Adrenal gland (tissue), 12 donors: ENCODE results near the gene TBX1. TPM values are rescaled to one million over a fixed set of nuclear protein-coding genes. Genes with fewer than 3 reads are reported as not detected.

Experiments used
- DNase-seq, 7 donors: peaks; one replicate each; pipeline ENCODE4 v3.0.0-alpha.2; 2019 to 2020
- H3K27ac ChIP-seq, 5 donors: fragments of 200-600 bp; sonication (generic) in 4 of 5; 1 replicate in 3 of 5; 2 replicates in 2 of 5; pipeline versions ENCODE4 v1.5.1 to v1.8.0; 2016 to 2020; ENCODE audit warnings: mild to moderate bottlenecking in 1 of 5
- H3K27me3 ChIP-seq: fragments of 200-600 bp; 2 replicates; pipeline ENCODE4 v1.8.0; 2021
- H3K36me3 ChIP-seq, 2 donors: fragments of 200-600 bp; replicated peaks in 1 of 2; 1 replicate in 1 of 2; 2 replicates in 1 of 2; pipeline versions ENCODE4 v1.5.1 to v1.8.0; 2018 to 2022
- H3K4me1 ChIP-seq, 2 donors: fragments of 200-600 bp; replicated peaks in 1 of 2; 1 replicate in 1 of 2; 2 replicates in 1 of 2; pipeline versions ENCODE4 v1.5.1 to v1.8.0; 2018 to 2021
- H3K4me3 ChIP-seq, 4 donors: fragments of 200-600 bp; sonication (generic) in 3 of 4; one replicate each; pipeline ENCODE4 v1.5.1; 2016 to 2018
- H3K9me3 ChIP-seq, 3 donors: fragments of 200-600 bp; sonication (generic) in 1 of 3; replicated peaks in 1 of 3; 1 replicate in 2 of 3; 2 replicates in 1 of 3; pipeline versions ENCODE4 v1.5.1 to v1.8.0; 2016 to 2021
- CTCF ChIP-seq, 6 experiments: fragments of 450-650 bp in 4 of 6; fragments of 200-600 bp in 2 of 6; sonication (generic) in 1 of 6; IDR thresholded peaks; 1 replicate in 5 of 6; 2 replicates in 1 of 6; pipeline versions ENCODE4 v1.5.1 to v1.8.0; 2016 to 2021; ENCODE audit warnings: antibody characterized with exemption in 6 of 6, mild to moderate bottlenecking in 2 of 6, moderate library complexity in 1 of 6
- POLR2A ChIP-seq, 2 donors: fragments of 450-650 bp; IDR thresholded peaks; one replicate each; pipeline ENCODE4 v1.6.1; 2017; ENCODE audit warnings: antibody characterized with exemption in 2 of 2, mild to moderate bottlenecking in 2 of 2, moderate library complexity in 1 of 2
- WGBS, 4 donors: extraction: QIAGEN DNeasy Blood & Tissue Kit in 2 of 4; methylation state at CpG; one replicate each; pipeline versions ENCODE4 v1.1.5 to v1.1.7; 2013 to 2017; 5-methylcytosine and 5-hydroxymethylcytosine counted together
- intact Hi-C, 2 donors: fragments of 100-400 bp; cut with DNase I; formaldehyde crosslinking; loops; one replicate each; pipeline versions ENCODE4 v1.14.1 to v1.15.0; 2022 to 2023
- polyA plus RNA-seq, 3 donors: library from polyadenylated mRNA; stranded (reverse); fragments of 200-250 nt in 2 of 3; fragments of 350-450 nt in 1 of 3; fragmentation: Illumina TruSeq in 1 of 3; extraction: RNeasy Lipid Tissue Mini Kit (QIAGEN cat#74804) in 1 of 3; gene quantifications; one replicate each; pipeline ENCODE4 v1.2.3, GENCODE V29; 2013 to 2014
- total RNA-seq, 9 donors: library from RNA; depleted of rRNA in 4 of 9; stranded (reverse); fragments of >200 nt in 4 of 9; fragments of 120-200 nt in 1 of 9; fragmentation: NEBNext Ultra II Directional in 1 of 9; extraction: Animal tissue kit (Norgen Biotek cat#: 25700) in 1 of 9; gene quantifications; one replicate each; pipeline versions ENCODE4 v1.1.0 to v1.2.4, GENCODE V29; 2013 to 2023
- donor health status: healthy with polysubstance abuse.
- donor health status: Bipolar disorder and iron deficiency.
- donor health status: DM: yes; HTN: yes; CAD: no.
- donor health status: DM: no; HTN: no; CAD: no.
- donor health status: DM: no; HTN: no; CAD: no.
- donor health status: DM: yes; HTN: yes; CAD: no.

TBX1 gene
- total and polyA plus RNA-seq, 12 donors, result 0.11 to 10.1 (median 1.1) TPM; not detected in 3

DNA sequence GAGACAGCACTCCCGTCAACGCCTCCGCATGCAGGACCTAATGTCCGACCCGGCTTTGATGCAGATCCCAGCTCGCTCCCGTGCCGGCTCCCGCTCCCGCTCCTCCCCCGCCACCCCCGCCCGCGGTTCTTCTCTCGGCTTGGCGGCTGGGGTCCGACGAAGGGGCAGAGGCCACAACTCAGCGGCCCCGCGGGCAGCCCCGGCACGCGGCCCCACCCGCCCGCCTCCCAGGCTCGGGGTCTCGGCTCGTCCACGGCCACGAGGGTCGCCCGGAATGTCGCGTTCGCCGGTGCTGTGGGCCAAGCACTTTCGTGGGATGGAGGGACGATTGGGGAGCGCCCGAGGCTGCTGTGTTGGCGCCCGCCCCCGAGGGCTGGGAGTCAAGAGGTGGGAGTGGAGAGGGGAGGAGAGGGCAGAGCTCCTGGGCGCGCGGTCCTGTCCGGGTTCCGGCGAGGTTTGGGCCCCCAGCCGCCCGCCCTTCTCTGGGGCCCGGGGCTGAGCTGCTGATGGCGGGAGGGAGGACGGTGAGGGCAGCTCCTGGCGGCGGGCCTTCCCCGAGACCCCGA lies 5.3 kb upstream of the TBX1 start:
- no peak for DNase-seq
- H3K4me1 ChIP-seq, result peaks cover 5 to 8% of the 10 kb centered on the region in 2 donors
- TF ChIP-seq CTCF (IDR thresholded peaks at IDR 0.05) (no peak), POLR2A (IDR thresholded peaks at IDR 0.05) (no peak)
- WGBS, 4 donors, result 0 to 4% (median 1%) methylated on average over 2 to 59 of the region's 59 CpGs
- H3K27me3 ChIP-seq, result peaks cover 61% of the 10 kb centered on the region
- no peaks in the 10 kb centered on the region for H3K9me3 ChIP-seq
- no peak overlapping the region for H3K4me3 ChIP-seq
- no peaks in the 10 kb centered on the region for H3K36me3 ChIP-seq
- intact Hi-C loops, result no loop called here
- H3K27ac ChIP-seq, result no peak overlapping the region

DNA sequence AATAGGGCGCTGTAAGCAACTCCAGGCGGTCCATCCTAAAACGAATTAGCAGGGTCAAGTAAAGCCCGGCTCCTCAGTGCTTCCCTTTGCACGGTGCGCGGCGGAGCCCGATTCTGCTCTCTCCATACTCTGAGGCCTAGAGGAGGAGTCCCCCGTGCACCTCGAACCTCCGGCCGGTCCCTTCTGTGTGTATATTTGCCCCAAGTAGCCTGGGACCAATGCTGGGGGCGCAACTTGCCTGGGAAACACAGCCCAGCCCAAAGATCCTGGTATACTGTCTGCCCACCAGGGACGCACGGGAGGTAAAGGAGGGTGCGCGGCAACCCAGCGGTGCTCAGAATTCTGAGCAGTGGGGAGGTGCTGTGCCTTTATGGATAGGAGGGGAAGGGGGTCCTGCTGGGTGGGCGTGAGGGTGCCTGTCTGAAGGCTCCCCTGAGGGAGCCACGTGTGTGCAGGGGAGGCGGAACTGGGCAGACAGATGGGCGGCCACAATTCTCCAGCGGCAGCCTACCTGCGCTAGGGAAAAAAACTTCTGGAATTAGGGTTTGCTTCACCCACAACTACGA lies 4.8 kb upstream of the TBX1 start:
- H3K4me1 ChIP-seq, result peaks cover 5 to 8% of the 10 kb centered on the region in 2 donors
- WGBS, 4 donors, result 8 to 18% (median 12%) methylated on average over 7 to 26 of the region's 26 CpGs

DNA sequence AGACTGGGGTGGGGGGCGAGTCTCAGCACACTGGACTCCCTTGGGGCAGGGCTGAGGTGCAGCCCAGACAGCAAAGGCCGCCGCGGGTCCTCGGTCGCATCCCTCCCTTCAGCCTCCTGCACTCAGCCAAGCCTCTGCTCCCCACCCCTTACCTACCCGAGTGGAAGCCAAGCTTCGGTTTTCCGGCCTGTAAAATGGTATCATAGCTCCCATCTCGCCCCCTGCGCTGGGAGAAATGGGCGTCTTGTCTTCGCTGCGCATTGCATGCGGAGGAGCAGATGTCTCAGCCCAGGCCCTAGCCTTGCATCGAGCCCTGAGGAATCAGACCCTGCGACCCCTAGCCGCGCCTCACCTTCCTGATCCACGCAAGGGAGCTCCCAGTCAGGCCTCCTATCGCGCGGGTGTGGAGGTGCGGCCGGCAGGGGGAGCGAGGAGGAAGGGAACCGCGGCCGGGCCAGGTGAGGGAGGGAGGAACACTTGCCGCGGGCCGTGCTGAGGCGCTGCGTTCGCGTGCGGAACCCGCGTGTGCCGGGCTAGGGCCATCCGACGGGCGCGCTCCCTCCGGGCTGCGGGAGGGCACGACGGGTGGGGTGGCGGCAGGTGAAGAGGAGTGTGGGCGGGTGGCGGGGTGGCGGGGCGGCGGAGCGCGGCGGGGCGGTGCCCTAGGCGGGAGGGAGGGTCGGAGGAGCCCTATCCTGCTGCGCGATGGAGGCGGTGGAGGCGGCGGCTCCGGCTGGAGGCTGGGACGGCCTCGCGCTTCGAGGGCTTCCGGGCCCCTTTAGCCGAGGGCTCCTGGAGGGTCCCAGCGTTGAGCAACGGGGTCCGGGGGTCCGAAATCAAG lies 4.1 kb upstream of the TBX1 start:
- Histone ChIP-seq H3K4me3 (peak overlapping the region in 1 of 4 donors; percentile 11), H3K27ac (no peak overlapping the region), H3K27me3 (peaks cover 66% of the 10 kb centered on the region), H3K9me3 (no peaks in the 10 kb centered on the region), H3K36me3 (no peaks in the 10 kb centered on the region), H3K4me1 (peaks cover 5 to 8% of the 10 kb centered on the region in 2 donors)
- 4 to 23% (median 7%) methylated on average over 11 to 76 of the region's 76 CpGs for WGBS, 4 donors
- peak in 3 of 6 experiments; percentile 37 to 55 (median 43) for TF ChIP-seq CTCF (IDR thresholded peaks at IDR 0.05)
- TF ChIP-seq POLR2A (IDR thresholded peaks at IDR 0.05), result no peak
- intact Hi-C loops, result no loop called here
- peak in 6 of 7 donors; percentile 37 to 57 (median 44) for DNase-seq

More for the DNA sequence above, 4.8 kb upstream of the TBX1 start:
- intact Hi-C loops, result no loop called here
- no peak overlapping the region for H3K27ac ChIP-seq
- H3K36me3 ChIP-seq, result no peaks in the 10 kb centered on the region
- no peak for DNase-seq
- TF ChIP-seq CTCF (IDR thresholded peaks at IDR 0.05) (no peak), POLR2A (IDR thresholded peaks at IDR 0.05) (no peak)
- H3K9me3 ChIP-seq, result no peaks in the 10 kb centered on the region
- H3K4me3 ChIP-seq, result no peak overlapping the region
- peaks cover 61% of the 10 kb centered on the region for H3K27me3 ChIP-seq
